ENCODE data around the gene NCAN.

DNA sequence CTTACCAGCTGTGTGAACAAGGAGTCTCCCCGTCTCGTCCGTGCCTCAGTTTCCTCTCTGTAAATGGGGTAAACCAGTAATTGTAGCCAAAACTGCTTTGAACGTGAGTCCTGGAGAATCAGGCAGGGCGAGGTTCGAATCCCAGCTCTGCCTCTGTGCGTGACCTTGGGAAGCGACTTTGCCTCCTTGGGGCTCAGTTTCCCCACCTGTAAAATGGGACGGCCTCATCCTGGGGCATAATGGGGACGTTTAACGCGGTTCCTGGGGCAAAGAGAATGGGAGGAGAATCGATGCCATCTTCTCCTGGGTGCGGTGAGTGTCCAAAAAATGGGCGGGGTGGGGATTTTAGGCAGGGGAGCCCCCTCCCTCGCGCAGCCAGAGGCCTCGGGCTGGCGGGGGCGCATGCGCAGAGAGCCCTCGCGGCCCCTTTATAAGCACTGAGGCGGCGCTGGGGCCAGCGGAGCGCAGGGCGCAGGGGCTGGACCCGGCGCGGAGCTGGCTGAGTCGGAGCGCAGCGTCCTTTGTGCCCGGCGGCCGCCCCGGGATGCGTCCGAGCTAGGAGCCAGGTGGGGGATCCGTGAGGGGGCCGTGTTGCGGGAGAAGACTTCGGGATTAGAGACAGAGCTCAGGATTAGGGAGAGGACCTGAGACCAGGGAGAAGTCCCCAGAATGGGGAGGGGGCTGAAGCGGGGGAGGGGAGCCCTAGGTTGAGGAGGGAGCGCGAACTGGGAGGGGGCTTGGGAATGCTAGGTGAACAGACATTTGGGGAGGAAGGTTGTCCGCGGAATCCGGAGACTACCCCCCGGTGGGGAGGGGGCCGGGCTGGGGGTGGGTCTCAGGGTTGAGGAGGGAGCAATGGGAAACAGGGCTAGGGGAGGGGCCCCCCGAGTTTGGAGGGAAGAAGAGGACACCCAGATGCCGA lies at the start of gene NCAN:
- TF ChIP-seq TCF7L2 (IDR thresholded peaks at IDR 0.05; ENCODE audit: low read depth, low read length) (no peak), SIN3A (IDR thresholded peaks at IDR 0.05; ENCODE audit: borderline replicate concordance, insufficient read depth, low read depth, low read length) (no peak), POLR2AphosphoS5 (IDR thresholded peaks at IDR 0.05; ENCODE audit: low read depth, low read length) (no peak)
- TF ChIP-seq, protein P1, sequence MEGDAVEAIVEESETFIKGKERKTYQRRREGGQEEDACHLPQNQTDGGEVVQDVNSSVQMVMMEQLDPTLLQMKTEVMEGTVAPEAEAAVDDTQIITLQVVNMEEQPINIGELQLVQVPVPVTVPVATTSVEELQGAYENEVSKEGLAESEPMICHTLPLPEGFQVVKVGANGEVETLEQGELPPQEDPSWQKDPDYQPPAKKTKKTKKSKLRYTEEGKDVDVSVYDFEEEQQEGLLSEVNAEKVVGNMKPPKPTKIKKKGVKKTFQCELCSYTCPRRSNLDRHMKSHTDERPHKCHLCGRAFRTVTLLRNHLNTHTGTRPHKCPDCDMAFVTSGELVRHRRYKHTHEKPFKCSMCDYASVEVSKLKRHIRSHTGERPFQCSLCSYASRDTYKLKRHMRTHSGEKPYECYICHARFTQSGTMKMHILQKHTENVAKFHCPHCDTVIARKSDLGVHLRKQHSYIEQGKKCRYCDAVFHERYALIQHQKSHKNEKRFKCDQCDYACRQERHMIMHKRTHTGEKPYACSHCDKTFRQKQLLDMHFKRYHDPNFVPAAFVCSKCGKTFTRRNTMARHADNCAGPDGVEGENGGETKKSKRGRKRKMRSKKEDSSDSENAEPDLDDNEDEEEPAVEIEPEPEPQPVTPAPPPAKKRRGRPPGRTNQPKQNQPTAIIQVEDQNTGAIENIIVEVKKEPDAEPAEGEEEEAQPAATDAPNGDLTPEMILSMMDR (IDR thresholded peaks at IDR 0.05) = no peak
- TF ChIP-seq, protein P2, sequence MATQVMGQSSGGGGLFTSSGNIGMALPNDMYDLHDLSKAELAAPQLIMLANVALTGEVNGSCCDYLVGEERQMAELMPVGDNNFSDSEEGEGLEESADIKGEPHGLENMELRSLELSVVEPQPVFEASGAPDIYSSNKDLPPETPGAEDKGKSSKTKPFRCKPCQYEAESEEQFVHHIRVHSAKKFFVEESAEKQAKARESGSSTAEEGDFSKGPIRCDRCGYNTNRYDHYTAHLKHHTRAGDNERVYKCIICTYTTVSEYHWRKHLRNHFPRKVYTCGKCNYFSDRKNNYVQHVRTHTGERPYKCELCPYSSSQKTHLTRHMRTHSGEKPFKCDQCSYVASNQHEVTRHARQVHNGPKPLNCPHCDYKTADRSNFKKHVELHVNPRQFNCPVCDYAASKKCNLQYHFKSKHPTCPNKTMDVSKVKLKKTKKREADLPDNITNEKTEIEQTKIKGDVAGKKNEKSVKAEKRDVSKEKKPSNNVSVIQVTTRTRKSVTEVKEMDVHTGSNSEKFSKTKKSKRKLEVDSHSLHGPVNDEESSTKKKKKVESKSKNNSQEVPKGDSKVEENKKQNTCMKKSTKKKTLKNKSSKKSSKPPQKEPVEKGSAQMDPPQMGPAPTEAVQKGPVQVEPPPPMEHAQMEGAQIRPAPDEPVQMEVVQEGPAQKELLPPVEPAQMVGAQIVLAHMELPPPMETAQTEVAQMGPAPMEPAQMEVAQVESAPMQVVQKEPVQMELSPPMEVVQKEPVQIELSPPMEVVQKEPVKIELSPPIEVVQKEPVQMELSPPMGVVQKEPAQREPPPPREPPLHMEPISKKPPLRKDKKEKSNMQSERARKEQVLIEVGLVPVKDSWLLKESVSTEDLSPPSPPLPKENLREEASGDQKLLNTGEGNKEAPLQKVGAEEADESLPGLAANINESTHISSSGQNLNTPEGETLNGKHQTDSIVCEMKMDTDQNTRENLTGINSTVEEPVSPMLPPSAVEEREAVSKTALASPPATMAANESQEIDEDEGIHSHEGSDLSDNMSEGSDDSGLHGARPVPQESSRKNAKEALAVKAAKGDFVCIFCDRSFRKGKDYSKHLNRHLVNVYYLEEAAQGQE (IDR thresholded peaks at IDR 0.05; ENCODE audit: insufficient read depth in 1 of 2, low read depth in 2 of 2, low read length in 1 of 2) = no peak
